Stomach smooth muscle (tissue), 2 donors: ENCODE data around the gene FPGS.
"Not testable (repeated sequence)": the region's sequence is repeated elsewhere in the genome, so short reads cannot be mapped to it uniquely, and the experiment has no call there.

Experiments
- H3K27ac ChIP-seq: one replicate; pipeline ENCODE4 v1.7.0; 2013; ENCODE audit warnings: mild to moderate bottlenecking, low read length, inconsistent platforms
- H3K27me3 ChIP-seq, 2 donors: one replicate each; pipeline ENCODE4 v1.7.0; 2013; ENCODE audit warnings: low read length in 2 of 2; ENCODE audit not compliant: insufficient read depth in 2 of 2, control insufficient read depth in 1 of 2
- H3K36me3 ChIP-seq, 2 donors: one replicate each; pipeline ENCODE4 v1.7.0; 2013; ENCODE audit warnings: low read length in 2 of 2; ENCODE audit not compliant: control insufficient read depth in 2 of 2, insufficient read depth in 2 of 2
- H3K4me1 ChIP-seq: one replicate; pipeline ENCODE4 v1.7.0; 2013; ENCODE audit warnings: low read length; ENCODE audit not compliant: control insufficient read depth, insufficient read depth
- H3K4me3 ChIP-seq, 2 donors: one replicate each; pipeline ENCODE4 v1.7.0; 2013; ENCODE audit warnings: low read length in 2 of 2
- H3K9ac ChIP-seq, 2 donors: one replicate each; pipeline ENCODE4 v1.7.0; 2013; ENCODE audit warnings: low read length in 2 of 2, mild to moderate bottlenecking in 1 of 2
- H3K9me3 ChIP-seq, 2 donors: one replicate each; pipeline ENCODE4 v1.7.0; 2013; ENCODE audit warnings: low read length in 2 of 2; ENCODE audit not compliant: control insufficient read depth in 2 of 2
- donor health status: healthy.
- donor health status: Pancreatic carcinoma.

Gene FPGS

DNA sequence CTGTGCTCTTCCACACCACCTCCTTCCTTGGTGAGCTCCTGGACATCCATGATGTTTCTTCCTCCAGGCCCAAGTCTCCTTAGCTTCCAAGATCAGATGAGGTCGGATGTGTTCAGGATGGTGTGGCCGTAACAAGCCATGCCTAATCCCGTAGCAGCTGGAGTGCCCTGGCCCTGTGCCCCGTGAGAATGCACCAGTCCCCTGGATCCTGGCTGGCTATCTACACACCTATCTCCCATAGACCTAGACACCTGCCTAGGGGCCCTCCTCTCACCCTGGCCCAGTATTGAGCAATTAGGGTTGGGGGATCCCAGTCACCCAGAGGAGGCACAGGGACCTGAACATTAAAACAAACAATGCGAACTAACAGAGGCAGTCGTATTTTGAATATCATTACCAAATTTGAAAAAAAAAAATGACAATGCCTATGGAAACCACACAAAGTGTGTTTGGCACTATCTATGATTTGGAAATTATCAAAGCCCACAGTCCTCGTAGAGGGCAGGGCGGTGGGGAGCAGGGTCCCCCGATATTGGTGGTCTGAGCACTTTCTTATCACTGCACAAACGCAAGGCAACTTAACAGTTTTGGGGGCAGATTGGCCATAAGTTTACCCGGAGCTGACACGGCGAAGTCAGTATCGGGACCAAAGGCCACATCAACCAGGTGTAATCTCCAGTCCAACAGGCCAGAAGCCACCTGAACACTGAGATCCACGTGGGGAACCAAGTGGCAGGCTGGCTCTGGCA, 38.6 kb downstream of the FPGS start:
- H3K27ac ChIP-seq: no peak overlapping the region
- no peak overlapping the region for H3K4me3 ChIP-seq
- no peak overlapping the region for H3K9ac ChIP-seq

DNA sequence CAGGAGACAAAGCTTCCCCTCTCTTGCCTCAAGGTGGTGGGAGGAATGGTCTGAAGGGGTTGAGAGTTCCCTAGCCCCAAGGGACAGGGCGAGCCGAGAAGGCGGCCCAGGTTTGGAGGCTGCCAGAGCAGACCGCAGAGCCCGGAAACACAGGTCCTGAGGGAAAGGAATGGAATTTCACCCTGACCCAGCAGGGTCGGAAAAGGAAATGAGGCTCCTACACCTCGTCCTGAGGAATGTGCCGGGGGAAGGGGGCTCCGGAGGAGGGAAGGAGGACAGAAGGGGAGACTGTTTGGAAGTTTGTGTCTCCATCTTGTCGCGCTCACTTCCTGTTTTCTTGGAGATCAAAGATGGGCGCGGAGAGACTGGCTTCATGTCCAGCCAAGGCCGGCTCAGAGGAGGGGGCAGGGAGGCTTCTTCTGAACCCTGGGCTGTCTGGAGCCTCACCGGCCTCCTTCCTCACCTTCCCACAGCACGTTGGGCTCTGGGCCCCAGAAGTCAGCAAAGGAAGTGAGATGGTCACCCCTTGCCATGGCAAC, 42.2 kb downstream of the FPGS start:
- H3K4me3 ChIP-seq: no peak overlapping the region
- H3K27ac ChIP-seq: peak overlapping the region; percentile 46
- H3K9me3 ChIP-seq: peaks cover 0 to 8% of the 10 kb centered on the region in 2 donors
- H3K4me1 ChIP-seq: peaks cover 11% of the 10 kb centered on the region
- H3K27me3 ChIP-seq: no peaks in the 10 kb centered on the region
- no peak overlapping the region for H3K9ac ChIP-seq
- no peaks in the 10 kb centered on the region for H3K36me3 ChIP-seq

More for the DNA sequence above, 38.6 kb downstream of the FPGS start:
- Histone ChIP-seq H3K4me1 (peaks cover 18% of the 10 kb centered on the region), H3K27me3 (no peaks in the 10 kb centered on the region), H3K36me3 (no peaks in the 10 kb centered on the region), H3K9me3 (no peaks in the 10 kb centered on the region)

DNA sequence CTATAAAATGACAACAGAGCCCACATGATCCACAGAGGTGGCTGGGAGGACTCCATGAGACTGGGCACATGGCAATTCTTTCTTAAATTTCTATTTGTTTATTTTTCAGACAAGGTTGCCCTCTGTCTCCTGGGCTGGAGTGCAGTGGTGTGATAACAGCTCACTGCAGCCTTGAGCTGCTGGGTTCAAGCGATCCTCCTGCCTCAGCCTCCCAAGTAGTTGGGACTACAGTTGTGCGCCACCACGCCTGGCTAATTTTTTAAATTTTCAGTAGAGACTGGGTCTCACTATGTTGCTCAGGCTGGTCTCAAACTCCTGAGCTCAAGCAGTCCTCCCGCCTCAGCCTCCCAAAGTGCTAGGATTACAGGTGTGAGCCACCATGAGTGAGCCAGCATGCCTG, 42.9 kb downstream of the FPGS start:
- H3K4me3 ChIP-seq, H3K9ac ChIP-seq, H3K36me3 ChIP-seq, H3K9me3 ChIP-seq, H3K27me3 ChIP-seq: not testable (repeated sequence)
- peaks cover 11% of the 10 kb centered on the region for H3K4me1 ChIP-seq
- H3K27ac ChIP-seq: peak overlapping the region; percentile 46

DNA sequence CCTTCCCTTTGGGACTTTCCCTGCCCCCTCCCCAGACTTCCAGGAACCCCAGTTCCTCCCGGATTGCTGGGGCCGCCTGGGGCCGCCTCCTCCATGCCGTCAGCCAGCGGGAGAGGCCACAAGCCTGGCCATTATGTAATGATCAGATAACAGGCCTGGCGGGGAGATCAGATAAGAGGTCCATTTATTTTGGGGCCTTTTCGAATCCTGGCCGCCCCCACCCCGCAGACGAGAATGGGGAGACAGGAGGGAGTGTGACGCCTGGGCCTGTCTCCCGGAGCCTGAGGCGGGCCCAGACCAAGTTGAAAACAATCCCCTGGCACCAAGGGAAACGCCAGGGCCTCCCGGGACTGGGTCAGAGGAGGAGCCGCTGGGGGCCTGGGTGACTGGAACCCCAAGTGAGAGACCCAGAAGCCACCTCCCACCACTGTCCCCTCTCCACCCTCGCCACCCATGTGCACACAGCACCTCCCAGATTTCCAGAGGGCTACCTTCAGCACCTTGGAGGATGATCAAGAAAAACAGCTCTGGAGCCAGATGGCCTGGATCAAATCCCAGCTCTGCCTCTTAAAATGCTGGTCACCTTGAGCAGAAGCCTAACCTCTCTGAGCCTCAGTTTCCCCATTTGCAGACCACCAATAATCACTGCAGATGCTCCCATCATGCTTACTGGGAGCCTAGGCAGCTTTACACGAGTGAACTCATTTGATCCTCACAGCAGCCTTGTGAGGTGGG, 43.9 kb downstream of the FPGS start:
- Histone ChIP-seq H3K4me3 (no peak overlapping the region), H3K9ac (no peak overlapping the region), H3K36me3 (no peaks in the 10 kb centered on the region), H3K4me1 (peaks cover 11% of the 10 kb centered on the region), H3K27me3 (no peaks in the 10 kb centered on the region), H3K9me3 (peaks cover 0 to 8% of the 10 kb centered on the region in 2 donors), H3K27ac (peak overlapping the region; percentile 11)

DNA sequence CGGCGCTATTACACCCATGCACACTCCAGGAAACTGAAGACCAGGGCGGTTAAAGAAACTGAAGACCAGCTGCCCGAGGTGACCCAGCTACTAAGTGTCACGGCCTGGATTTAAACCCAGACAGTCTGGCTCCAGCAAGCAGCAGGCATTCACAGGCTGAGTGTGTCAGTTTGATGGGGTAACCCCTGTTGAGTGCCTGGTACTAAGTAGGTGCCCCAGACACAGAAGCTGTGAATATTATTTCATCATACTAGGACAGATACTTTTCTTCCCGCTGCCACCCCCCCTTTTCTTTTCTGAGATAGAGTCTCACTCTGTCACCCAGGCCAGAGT, 44.5 kb downstream of the FPGS start:
- no peak overlapping the region for H3K4me3 ChIP-seq
- no peak overlapping the region for H3K27ac ChIP-seq
- H3K9me3 ChIP-seq: peaks cover 0 to 8% of the 10 kb centered on the region in 2 donors
- no peak overlapping the region for H3K9ac ChIP-seq
- peaks cover 11% of the 10 kb centered on the region for H3K4me1 ChIP-seq
- no peaks in the 10 kb centered on the region for H3K27me3 ChIP-seq
- H3K36me3 ChIP-seq: no peaks in the 10 kb centered on the region

DNA sequence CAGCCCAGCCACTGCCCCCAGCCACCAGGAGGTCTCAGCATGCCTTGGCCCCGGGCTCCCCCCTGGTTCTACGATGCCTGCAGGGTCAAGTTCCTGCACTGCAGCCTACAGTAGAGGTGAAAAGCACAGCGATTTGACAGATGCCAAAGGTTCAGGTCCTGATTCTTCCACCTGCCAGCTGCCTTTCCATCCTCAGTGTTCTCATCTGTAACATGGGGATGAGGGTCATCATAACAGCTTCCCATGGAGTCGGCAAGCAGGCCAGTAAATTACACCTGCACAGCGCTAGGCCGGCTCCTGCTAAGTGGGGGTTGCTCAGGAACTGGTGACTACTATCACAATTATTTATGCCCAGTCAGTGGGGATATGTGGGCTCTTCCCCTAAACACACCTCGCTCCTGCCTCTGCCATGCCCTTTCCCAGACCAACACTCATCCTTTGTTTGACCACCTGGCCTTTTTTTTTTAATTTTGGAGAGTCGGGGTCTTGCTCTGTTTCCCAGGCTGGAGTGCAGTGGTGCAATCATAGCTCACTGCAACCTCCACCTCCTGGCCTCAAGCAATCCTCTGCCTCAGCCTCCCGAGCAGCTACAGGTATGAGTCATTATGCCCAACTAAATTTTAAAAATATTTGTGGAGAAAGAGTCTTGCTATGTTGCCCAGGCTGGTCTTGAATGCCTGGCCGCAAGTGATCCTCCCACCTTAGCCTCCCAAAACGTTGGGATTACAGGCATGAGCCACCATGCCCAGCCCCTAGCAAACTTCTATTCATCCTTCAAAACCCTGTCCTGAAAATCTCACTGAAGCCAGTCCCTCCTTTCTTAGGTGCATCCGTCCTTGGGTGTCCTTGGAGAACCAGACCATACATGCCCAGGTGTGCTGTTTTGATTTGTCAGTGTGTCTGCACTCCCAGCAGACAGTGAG, 45.4 kb downstream of the FPGS start:
- Histone ChIP-seq H3K27me3 (no peaks in the 10 kb centered on the region), H3K36me3 (no peaks in the 10 kb centered on the region), H3K27ac (no peak overlapping the region), H3K9me3 (peaks cover 0 to 8% of the 10 kb centered on the region in 2 donors), H3K4me1 (peaks cover 11% of the 10 kb centered on the region), H3K9ac (no peak overlapping the region), H3K4me3 (no peak overlapping the region)

DNA sequence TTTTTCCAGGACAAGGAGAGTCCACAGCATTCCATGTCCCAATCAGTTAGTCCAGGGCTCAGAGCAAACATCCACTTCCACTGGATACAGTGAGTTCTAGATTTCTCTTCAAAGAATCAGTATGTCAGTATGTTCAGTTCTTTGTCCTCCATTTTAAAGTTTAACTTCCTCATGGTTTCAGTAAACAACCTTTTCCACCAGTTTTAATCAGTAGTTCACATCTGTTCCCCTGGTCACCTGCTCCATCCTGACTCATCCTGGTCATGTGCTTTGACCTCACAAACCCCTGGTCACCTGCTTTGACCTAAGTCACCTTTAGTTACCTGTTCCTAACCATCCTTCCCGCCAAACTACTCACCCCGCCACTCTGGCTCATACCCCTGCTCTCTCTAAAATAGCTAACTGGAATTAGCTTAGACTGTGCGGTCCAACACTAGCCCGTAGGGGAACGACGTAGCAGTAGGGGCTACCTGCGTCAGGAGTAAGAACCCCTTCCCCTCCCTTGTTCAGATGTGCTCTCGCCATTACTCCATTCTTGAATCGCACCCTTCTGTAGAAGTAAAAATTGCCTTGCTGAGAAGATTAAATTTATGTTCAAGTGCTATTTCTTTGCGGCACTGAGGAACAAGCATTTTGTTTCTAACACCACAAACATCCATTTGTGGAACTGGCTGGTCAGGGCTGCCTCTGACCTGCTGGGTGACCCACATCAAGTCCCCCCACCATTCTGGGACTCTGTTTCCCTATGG, 46.2 kb downstream of the FPGS start:
- H3K9me3 ChIP-seq: peaks cover 0 to 8% of the 10 kb centered on the region in 2 donors
- no peak overlapping the region for H3K27ac ChIP-seq
- H3K27me3 ChIP-seq: no peaks in the 10 kb centered on the region
- no peak overlapping the region for H3K4me3 ChIP-seq
- no peaks in the 10 kb centered on the region for H3K36me3 ChIP-seq
- H3K9ac ChIP-seq: no peak overlapping the region
- H3K4me1 ChIP-seq: peaks cover 14% of the 10 kb centered on the region

DNA sequence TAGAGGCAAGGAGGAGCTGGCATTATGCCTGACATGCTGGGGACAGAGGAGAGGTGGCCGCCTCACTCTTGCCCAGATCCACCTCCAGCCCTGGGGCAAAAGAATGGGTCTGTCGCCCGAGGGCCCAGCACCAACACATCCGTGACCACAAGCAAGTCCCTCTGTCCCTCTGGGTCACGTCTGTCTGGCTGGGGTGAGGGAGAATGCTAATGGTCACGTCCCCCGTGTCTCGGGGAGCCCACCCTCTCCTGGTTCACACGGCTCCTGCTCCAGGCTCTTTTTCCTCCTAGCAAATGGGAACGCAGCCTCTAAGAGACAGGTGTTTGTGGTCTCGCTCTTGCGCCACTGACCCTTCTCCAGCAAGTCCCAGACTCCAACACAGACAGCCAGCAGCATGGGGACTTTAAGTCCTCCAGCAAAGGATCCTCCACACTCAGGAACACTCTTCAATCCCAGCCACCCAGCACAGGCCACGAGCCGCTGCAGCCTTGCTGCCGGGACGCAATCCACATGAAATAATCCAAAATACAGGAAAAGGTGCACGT, 47.7 kb downstream of the FPGS start:
- Histone ChIP-seq H3K27me3 (no peaks in the 10 kb centered on the region), H3K4me1 (peaks cover 19% of the 10 kb centered on the region), H3K9ac (no peak overlapping the region), H3K9me3 (peaks cover 0 to 8% of the 10 kb centered on the region in 2 donors), H3K27ac (no peak overlapping the region), H3K36me3 (no peaks in the 10 kb centered on the region), H3K4me3 (peak overlapping the region in 1 of 2 donors; percentile 47)

DNA sequence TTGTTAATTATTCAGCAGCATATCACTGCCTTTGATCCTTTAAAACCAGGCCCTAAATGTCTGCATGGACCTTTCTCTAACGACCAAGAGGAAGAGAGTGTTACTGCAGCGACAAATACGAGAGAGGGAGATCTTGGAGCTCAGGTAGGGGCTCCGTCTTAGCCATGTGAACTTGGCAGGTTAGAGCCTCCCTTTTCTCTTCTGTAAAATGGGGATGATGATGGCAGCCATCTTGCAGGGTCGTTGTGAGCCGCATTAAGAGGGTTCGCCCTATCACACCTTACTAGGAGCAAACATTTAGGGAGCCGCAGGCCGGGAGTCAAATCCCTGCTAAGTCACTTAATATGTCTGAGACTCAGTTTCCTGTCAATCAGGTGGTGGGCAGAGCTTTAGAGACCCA, 50.1 kb downstream of the FPGS start:
- H3K4me1 ChIP-seq: peaks cover 17% of the 10 kb centered on the region
- peak overlapping the region; percentile 11 for H3K27ac ChIP-seq
- H3K9me3 ChIP-seq: peaks cover 0 to 8% of the 10 kb centered on the region in 2 donors
- H3K27me3 ChIP-seq: no peaks in the 10 kb centered on the region
- H3K36me3 ChIP-seq: no peaks in the 10 kb centered on the region
- H3K4me3 ChIP-seq: peak overlapping the region; percentile 25 to 76
- H3K9ac ChIP-seq: peak overlapping the region; percentile 33 to 60
